Adipocyte (in vitro differentiated cells): ENCODE measurements around the gene NT5DC2.

ENCODE experiments used
- DNase-seq: peaks from one replicate; pipeline ENCODE4 v3.0.0-alpha.2; 2015; ENCODE audit warnings: low read depth
- H3K27me3 ChIP-seq: replicated peaks from 2 replicates; pipeline ENCODE4 v1.7.0; 2013; ENCODE audit warnings: mild to moderate bottlenecking, low read length, moderate library complexity; ENCODE audit not compliant: control insufficient read depth, insufficient read depth
- H3K36me3 ChIP-seq: 2 replicates; pipeline ENCODE4 v1.7.0; 2013; ENCODE audit warnings: low read length, mild to moderate bottlenecking, moderate library complexity; ENCODE audit not compliant: control insufficient read depth, insufficient read depth, severe bottlenecking
- H3K4me1 ChIP-seq: 2 replicates; pipeline ENCODE4 v1.7.0; 2013; ENCODE audit warnings: mild to moderate bottlenecking, low read length, moderate library complexity; ENCODE audit not compliant: control insufficient read depth, insufficient read depth
- H3K4me3 ChIP-seq: 2 replicates; pipeline ENCODE4 v1.7.0; 2013; ENCODE audit warnings: mild to moderate bottlenecking, low read length, moderate library complexity
- H3K9ac ChIP-seq: 2 replicates; pipeline ENCODE4 v1.7.0; 2013; ENCODE audit warnings: mild to moderate bottlenecking, low read length, moderate library complexity
- H3K9me3 ChIP-seq: 2 replicates; pipeline ENCODE4 v1.7.0; 2013; ENCODE audit warnings: mild to moderate bottlenecking, low read length, moderate library complexity; ENCODE audit not compliant: control insufficient read depth

The NT5DC2 gene

GRCh38 chr3:52479877-52480575, 53.6 kb downstream of the NT5DC2 start:
- Histone ChIP-seq H3K9me3 (no peaks in the 10 kb centered on the region), H3K27me3 (no peaks in the 10 kb centered on the region), H3K4me3 (no peak overlapping the region), H3K4me1 (peaks cover 24% of the 10 kb centered on the region), H3K9ac (no peak overlapping the region), H3K36me3 (peaks cover 76% of the 10 kb centered on the region)
- DNase-seq, result no peak

- Histone ChIP-seq H3K9me3 (no peaks in the 10 kb centered on the region), H3K4me3 (no peak overlapping the region), H3K36me3 (peaks cover 82% of the 10 kb centered on the region), H3K27me3 (no peaks in the 10 kb centered on the region), H3K4me1 (peaks cover 17% of the 10 kb centered on the region), H3K9ac (no peak overlapping the region)
- DNase-seq, result no peak
Measured at GRCh38 chr3:52479037-52479876, 54.4 kb downstream of the NT5DC2 start.

- Histone ChIP-seq H3K4me1 (peaks cover 5% of the 10 kb centered on the region), H3K27me3 (no peaks in the 10 kb centered on the region), H3K9ac (no peak overlapping the region), H3K4me3 (no peak overlapping the region), H3K36me3 (peaks cover 94% of the 10 kb centered on the region), H3K9me3 (no peaks in the 10 kb centered on the region)
- no peak for DNase-seq
Measured at GRCh38 chr3:52477796-52478095, 55.9 kb downstream of the NT5DC2 start.

GRCh38 chr3:52477076-52477795, 56.4 kb downstream of the NT5DC2 start:
- H3K27me3 ChIP-seq, result no peaks in the 10 kb centered on the region
- peaks cover 94% of the 10 kb centered on the region for H3K36me3 ChIP-seq

More at GRCh38 chr3:52477076-52477795, 56.4 kb downstream of the NT5DC2 start:
- H3K9ac ChIP-seq, result no peak overlapping the region
- DNase-seq, result no peak
- H3K4me1 ChIP-seq, result peaks cover 8% of the 10 kb centered on the region
- H3K4me3 ChIP-seq, result no peak overlapping the region
- no peaks in the 10 kb centered on the region for H3K9me3 ChIP-seq
